Lung (tissue), 12 donors: Measurements from ENCODE around the gene DCTN4. TPM values are rescaled to one million over a fixed set of nuclear protein-coding genes. Genes with fewer than 3 reads are reported as not detected.
A peak's percentile ranks its signal among the peaks of the same experiment; 100 is the strongest.

Experiments
- ATAC-seq: fragments of 200-7000 bp; cut with Tn5 transposase; one replicate; pipeline ENCODE4 v1.9.1; 2020; ENCODE audit warnings: moderate number of reproducible peaks; ENCODE audit not compliant: insufficient read depth, low FRiP score
- DNase-seq, 3 donors: peaks; one replicate each; pipeline ENCODE4 v3.0.0-alpha.2; 2013 to 2017
- H3K27ac ChIP-seq, 2 donors: one replicate each; pipeline ENCODE4 v1.5.1; 2013; ENCODE audit warnings: mild to moderate bottlenecking in 2 of 2, moderate library complexity in 2 of 2, control low read depth in 1 of 2, inconsistent platforms in 1 of 2, low read depth in 1 of 2, low read length in 1 of 2
- H3K27me3 ChIP-seq, 3 donors: one replicate each; pipeline ENCODE4 v1.5.1; 2013; ENCODE audit warnings: low read length in 2 of 3; ENCODE audit not compliant: control insufficient read depth in 3 of 3, insufficient read depth in 3 of 3
- H3K36me3 ChIP-seq, 4 donors: one replicate each; pipeline ENCODE4 v1.5.1; 2013; ENCODE audit warnings: low read length in 4 of 4, mild to moderate bottlenecking in 1 of 4, moderate library complexity in 1 of 4; ENCODE audit not compliant: control insufficient read depth in 4 of 4, insufficient read depth in 4 of 4
- H3K4me1 ChIP-seq, 5 donors: one replicate each; pipeline ENCODE4 v1.5.1; 2013; ENCODE audit warnings: low read length in 5 of 5, mild to moderate bottlenecking in 2 of 5, moderate library complexity in 1 of 5; ENCODE audit not compliant: control insufficient read depth in 5 of 5, insufficient read depth in 5 of 5
- H3K4me3 ChIP-seq: one replicate; pipeline ENCODE4 v1.5.1; 2013; ENCODE audit warnings: mild to moderate bottlenecking, control low read depth, moderate library complexity
- H3K9ac ChIP-seq, 2 donors: one replicate each; pipeline ENCODE4 v1.5.1; 2013; ENCODE audit warnings: low read length in 2 of 2, control low read depth in 1 of 2; ENCODE audit not compliant: insufficient read depth in 1 of 2
- H3K9me3 ChIP-seq, 4 donors: one replicate each; pipeline ENCODE4 v1.5.1; 2013; ENCODE audit warnings: low read length in 3 of 4, mild to moderate bottlenecking in 1 of 4, moderate library complexity in 1 of 4; ENCODE audit not compliant: control insufficient read depth in 4 of 4, insufficient read depth in 3 of 4
- CTCF ChIP-seq: IDR thresholded peaks from 2 replicates; pipeline ENCODE4 v1.5.1; 2012; ENCODE audit warnings: mild to moderate bottlenecking; ENCODE audit errors: control extremely low read depth, extremely low read depth
- WGBS, 2 donors: extraction: QIAGEN DNeasy Blood & Tissue Kit; methylation state at CpG; one replicate each; pipeline ENCODE4 v1.1.7; 2013; 5-methylcytosine and 5-hydroxymethylcytosine counted together
- polyA plus RNA-seq, 2 donors: library from polyadenylated mRNA; stranded (reverse); fragments of 200-250 nt; gene quantifications; one replicate each; pipeline ENCODE4 v1.2.1, GENCODE V29; 2013
- total RNA-seq, 2 donors: library from RNA; depleted of rRNA in 1 of 2; stranded (reverse); fragments of >200 nt in 1 of 2; gene quantifications; one replicate each; pipeline ENCODE4 v1.2.1, GENCODE V29; 2014 to 2021
- donor health status: control.
- donor health status: control.
- donor health status: Bipolar disorder and iron deficiency.
- donor health status: healthy.
- donor health status: DM: yes; HTN: yes; CAD: no.

The DCTN4 gene
- total and polyA plus RNA-seq, 4 donors: 21.2 to 105 (median 48.1) TPM

- no peaks in the 10 kb centered on the region for H3K9me3 ChIP-seq
- peaks cover 0 to 5% (median 0%) of the 10 kb centered on the region in 3 donors for H3K27me3 ChIP-seq
- 24 to 35% methylated on average over 7 of the region's 7 CpGs for WGBS, 2 donors
- peak overlapping the region; percentile 26 to 65 for H3K27ac ChIP-seq
- no peak overlapping the region for H3K4me3 ChIP-seq
- peaks cover 0 to 9% (median 3%) of the 10 kb centered on the region in 5 donors for H3K4me1 ChIP-seq
- H3K36me3 ChIP-seq: no peaks in the 10 kb centered on the region
- ATAC-seq: no peak
- peak; percentile 45 to 53 (median 47) for DNase-seq
- no peak overlapping the region for H3K9ac ChIP-seq
- no peak for TF ChIP-seq CTCF
These were observed 4.4 kb upstream of the DCTN4 start for GRCh38 chr5:150763023-150763769.

GRCh38 chr5:150762211-150762610 lies 3.4 kb upstream of the DCTN4 start:
- no peak overlapping the region for H3K4me3 ChIP-seq
- TF ChIP-seq CTCF: no peak
- DNase-seq (no peak), ATAC-seq (no peak)
- no peak overlapping the region for H3K27ac ChIP-seq
- 54 to 81% methylated on average over 5 of the region's 5 CpGs for WGBS, 2 donors
- no peaks in the 10 kb centered on the region for H3K36me3 ChIP-seq
- no peaks in the 10 kb centered on the region for H3K9me3 ChIP-seq
- peaks cover 2 to 9% (median 5%) of the 10 kb centered on the region in 5 donors for H3K4me1 ChIP-seq
- no peak overlapping the region for H3K9ac ChIP-seq
- no peaks in the 10 kb centered on the region for H3K27me3 ChIP-seq

GRCh38 chr5:150759334-150759583 lies 442 bp upstream of the DCTN4 start:
- peaks cover 2 to 19% (median 7%) of the 10 kb centered on the region in 4 donors for H3K36me3 ChIP-seq
- H3K9ac ChIP-seq: peak overlapping the region; percentile 33 to 73
- no peaks in the 10 kb centered on the region for H3K9me3 ChIP-seq
- 63 to 67% methylated on average over 4 of the region's 4 CpGs for WGBS, 2 donors
- peak overlapping the region; percentile 87 to 98 for H3K27ac ChIP-seq
- peaks cover 3 to 14% (median 7%) of the 10 kb centered on the region in 5 donors for H3K4me1 ChIP-seq
- no peaks in the 10 kb centered on the region for H3K27me3 ChIP-seq
- no peak for TF ChIP-seq CTCF
- ATAC-seq: no peak
- H3K4me3 ChIP-seq: peak overlapping the region; percentile 75
- DNase-seq: no peak

- DNase-seq: no peak
- Histone ChIP-seq H3K27me3 (no peaks in the 10 kb centered on the region), H3K4me1 (peaks cover 3 to 14% (median 8%) of the 10 kb centered on the region in 5 donors), H3K4me3 (peak overlapping the region; percentile 82), H3K9ac (peak overlapping the region; percentile 80 to 91), H3K36me3 (peaks cover 7 to 30% (median 12%) of the 10 kb centered on the region in 4 donors), H3K27ac (peak overlapping the region; percentile 91 to 98), H3K9me3 (no peaks in the 10 kb centered on the region)
- ATAC-seq: peak; percentile 8
- 3 to 7% methylated on average over 12 of the region's 12 CpGs for WGBS, 2 donors
- TF ChIP-seq CTCF: no peak
These were observed 650 bp downstream of the DCTN4 start for GRCh38 chr5:150758203-150758530.
